SK-N-SH treated with all-trans-retinoic acid at 6 μM for 48 hours (cell line): Measurements from ENCODE around the gene NPAS1.

Experiments used
- ATAC-seq: fragments of 200-7000 bp; cut with Tn5 transposase; 3 replicates; pipeline ENCODE4 v1.9.1; 2020; ENCODE audit warnings: mild to moderate bottlenecking, moderate library complexity
- ARNTL ChIP-seq: fragments of 450-650 bp; formaldehyde crosslinking; IDR thresholded peaks from 2 replicates; pipeline ENCODE4 v1.5.0; 2020; ENCODE audit warnings: low read depth, mild to moderate bottlenecking, moderate library complexity, borderline replicate concordance
- BACH2 ChIP-seq: fragments of 250-450 bp; sonication (Bioruptor Pico); IDR thresholded peaks from 2 replicates; pipeline ENCODE4 v1.9.0; 2021; ENCODE audit warnings: mild to moderate bottlenecking, borderline replicate concordance
- CSDC2 ChIP-seq: fragments of 250-450 bp; sonication (Bioruptor Pico); IDR thresholded peaks from 2 replicates; pipeline ENCODE4 v1.5.0; 2020; ENCODE audit warnings: mild to moderate bottlenecking, moderate library complexity
- ESRRG ChIP-seq: fragments of 250-450 bp; sonication (Bioruptor Pico); IDR thresholded peaks from 2 replicates; pipeline ENCODE4 v1.6.1; 2021; ENCODE audit warnings: mild to moderate bottlenecking
- GLIS3 ChIP-seq: fragments of 250-450 bp; sonication (Bioruptor Pico); IDR thresholded peaks from 2 replicates; pipeline ENCODE4 v1.5.0; 2020; ENCODE audit warnings: mild to moderate bottlenecking, moderate library complexity
- ISL1 ChIP-seq: fragments of 250-450 bp; sonication (Bioruptor Pico); IDR thresholded peaks from 2 replicates; pipeline ENCODE4 v2.1.2; 2022; ENCODE audit warnings: mild to moderate bottlenecking, moderate library complexity
- OSR1 ChIP-seq: fragments of 250-450 bp; sonication (Bioruptor Pico); IDR thresholded peaks from 2 replicates; pipeline ENCODE4 v1.8.0; 2022; ENCODE audit warnings: moderate library complexity, mild to moderate bottlenecking, inconsistent platforms
- PPARA ChIP-seq: fragments of 250-450 bp; sonication (Bioruptor Pico); IDR thresholded peaks from 2 replicates; pipeline ENCODE4 v1.5.0; 2020; ENCODE audit warnings: mild to moderate bottlenecking, borderline replicate concordance
- RARB ChIP-seq: fragments of 250-450 bp; sonication (Bioruptor Pico); IDR thresholded peaks from 2 replicates; pipeline ENCODE4 v1.8.0; 2021; ENCODE audit warnings: mild to moderate bottlenecking, moderate library complexity
- TCF4 ChIP-seq: fragments of 250-450 bp; sonication (Bioruptor Pico); IDR thresholded peaks from 2 replicates; pipeline ENCODE4 v1.8.0; 2021; ENCODE audit warnings: mild to moderate bottlenecking, moderate library complexity, borderline replicate concordance
- TOX ChIP-seq: fragments of 250-450 bp; sonication (Bioruptor Pico); IDR thresholded peaks from 2 replicates; pipeline ENCODE4 v1.8.0; 2021; ENCODE audit warnings: mild to moderate bottlenecking, moderate library complexity, borderline replicate concordance
- ZC3H10 ChIP-seq: fragments of 250-450 bp; sonication (Bioruptor Pico); IDR thresholded peaks from 2 replicates; pipeline ENCODE4 v1.5.1; 2021; ENCODE audit warnings: mild to moderate bottlenecking, moderate library complexity
- ZFP3 ChIP-seq: fragments of 250-450 bp; sonication (Bioruptor Pico); IDR thresholded peaks from 2 replicates; pipeline ENCODE4 v1.5.0; 2020; ENCODE audit warnings: mild to moderate bottlenecking, moderate library complexity
- ZFP30 ChIP-seq: fragments of 450-650 bp; formaldehyde crosslinking; IDR thresholded peaks from 2 replicates; pipeline ENCODE4 v1.5.0; 2022; ENCODE audit warnings: mild to moderate bottlenecking, moderate library complexity
- ZNF565 ChIP-seq: fragments of 450-650 bp; formaldehyde crosslinking; conservative IDR thresholded peaks from 2 replicates; pipeline ENCODE4 v1.5.0; 2020; ENCODE audit warnings: low read depth, mild to moderate bottlenecking, moderate library complexity
- ZNF70 ChIP-seq: fragments of 450-650 bp; formaldehyde crosslinking; IDR thresholded peaks from 2 replicates; pipeline ENCODE4 v1.5.0; 2020; ENCODE audit warnings: mild to moderate bottlenecking, moderate library complexity
- ZNF8 ChIP-seq: fragments of 450-650 bp; formaldehyde crosslinking; IDR thresholded peaks from 2 replicates; pipeline ENCODE4 v1.5.0; 2020; ENCODE audit warnings: mild to moderate bottlenecking, moderate library complexity
- TF ChIP-seq, protein P1 (sequence below): fragments of 250-450 bp; sonication (Bioruptor Pico); IDR thresholded peaks from 2 replicates; pipeline ENCODE4 v1.5.0; 2020; ENCODE audit warnings: mild to moderate bottlenecking, moderate library complexity
- TF ChIP-seq, protein P2 (sequence below): fragments of 250-450 bp; sonication (Bioruptor Pico); IDR thresholded peaks from 2 replicates; pipeline ENCODE4 v1.8.0; 2020; ENCODE audit warnings: mild to moderate bottlenecking, moderate library complexity, borderline replicate concordance
- TF ChIP-seq, protein P3 (sequence below): fragments of 250-450 bp; sonication (Bioruptor Pico); IDR thresholded peaks from 2 replicates; pipeline ENCODE4 v1.8.0; 2021; ENCODE audit warnings: low read depth, mild to moderate bottlenecking, moderate library complexity, borderline replicate concordance
- TF ChIP-seq, protein P4 (sequence below): fragments of 250-450 bp; sonication (Bioruptor Pico); IDR thresholded peaks from 2 replicates; pipeline ENCODE4 v1.5.1; 2020; ENCODE audit warnings: low read depth, mild to moderate bottlenecking, moderate library complexity

Gene NPAS1

DNA sequence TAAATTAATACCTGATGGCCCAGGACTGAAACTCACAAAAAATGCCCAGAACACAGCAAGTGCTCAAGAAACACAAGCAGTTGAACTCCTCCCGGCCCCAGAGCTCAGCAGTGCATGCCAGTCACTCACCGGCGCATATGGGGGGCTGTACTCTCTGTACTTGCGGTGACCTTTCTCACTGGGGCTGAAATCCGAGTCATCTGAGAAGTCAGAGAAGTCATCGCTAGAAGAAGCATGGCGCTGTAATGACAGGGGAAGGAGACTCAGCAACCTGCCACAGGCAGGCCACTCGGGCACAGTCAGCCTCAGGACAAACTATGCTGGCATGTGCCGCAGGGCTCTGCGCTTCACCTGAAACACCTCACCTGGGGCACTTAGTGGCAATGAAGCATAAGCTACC lies 74.2 kb downstream of the NPAS1 start:
- no peak for ATAC-seq
- TF ChIP-seq ZC3H10 (CRISPR knock-in tag) (no peak), PPARA (no peak), CSDC2 (no peak), ESRRG (CRISPR knock-in tag) (no peak), TOX (CRISPR knock-in tag) (no peak), RARB (CRISPR knock-in tag) (no peak), ARNTL (CRISPR knock-in tag) (no peak), ZFP3 (CRISPR knock-in tag) (no peak), ZNF70 (CRISPR knock-in tag) (no peak), ZNF8 (no peak), ZFP30 (CRISPR knock-in tag) (no peak), BACH2 (CRISPR knock-in tag) (no peak), OSR1 (no peak), GLIS3 (CRISPR knock-in tag) (no peak), ZNF565 (CRISPR knock-in tag) (no peak)
- TF ChIP-seq, protein P1, sequence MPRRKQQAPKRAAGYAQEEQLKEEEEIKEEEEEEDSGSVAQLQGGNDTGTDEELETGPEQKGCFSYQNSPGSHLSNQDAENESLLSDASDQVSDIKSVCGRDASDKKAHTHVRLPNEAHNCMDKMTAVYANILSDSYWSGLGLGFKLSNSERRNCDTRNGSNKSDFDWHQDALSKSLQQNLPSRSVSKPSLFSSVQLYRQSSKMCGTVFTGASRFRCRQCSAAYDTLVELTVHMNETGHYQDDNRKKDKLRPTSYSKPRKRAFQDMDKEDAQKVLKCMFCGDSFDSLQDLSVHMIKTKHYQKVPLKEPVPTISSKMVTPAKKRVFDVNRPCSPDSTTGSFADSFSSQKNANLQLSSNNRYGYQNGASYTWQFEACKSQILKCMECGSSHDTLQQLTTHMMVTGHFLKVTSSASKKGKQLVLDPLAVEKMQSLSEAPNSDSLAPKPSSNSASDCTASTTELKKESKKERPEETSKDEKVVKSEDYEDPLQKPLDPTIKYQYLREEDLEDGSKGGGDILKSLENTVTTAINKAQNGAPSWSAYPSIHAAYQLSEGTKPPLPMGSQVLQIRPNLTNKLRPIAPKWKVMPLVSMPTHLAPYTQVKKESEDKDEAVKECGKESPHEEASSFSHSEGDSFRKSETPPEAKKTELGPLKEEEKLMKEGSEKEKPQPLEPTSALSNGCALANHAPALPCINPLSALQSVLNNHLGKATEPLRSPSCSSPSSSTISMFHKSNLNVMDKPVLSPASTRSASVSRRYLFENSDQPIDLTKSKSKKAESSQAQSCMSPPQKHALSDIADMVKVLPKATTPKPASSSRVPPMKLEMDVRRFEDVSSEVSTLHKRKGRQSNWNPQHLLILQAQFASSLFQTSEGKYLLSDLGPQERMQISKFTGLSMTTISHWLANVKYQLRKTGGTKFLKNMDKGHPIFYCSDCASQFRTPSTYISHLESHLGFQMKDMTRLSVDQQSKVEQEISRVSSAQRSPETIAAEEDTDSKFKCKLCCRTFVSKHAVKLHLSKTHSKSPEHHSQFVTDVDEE (CRISPR knock-in tag): no peak
- TF ChIP-seq, protein P2, sequence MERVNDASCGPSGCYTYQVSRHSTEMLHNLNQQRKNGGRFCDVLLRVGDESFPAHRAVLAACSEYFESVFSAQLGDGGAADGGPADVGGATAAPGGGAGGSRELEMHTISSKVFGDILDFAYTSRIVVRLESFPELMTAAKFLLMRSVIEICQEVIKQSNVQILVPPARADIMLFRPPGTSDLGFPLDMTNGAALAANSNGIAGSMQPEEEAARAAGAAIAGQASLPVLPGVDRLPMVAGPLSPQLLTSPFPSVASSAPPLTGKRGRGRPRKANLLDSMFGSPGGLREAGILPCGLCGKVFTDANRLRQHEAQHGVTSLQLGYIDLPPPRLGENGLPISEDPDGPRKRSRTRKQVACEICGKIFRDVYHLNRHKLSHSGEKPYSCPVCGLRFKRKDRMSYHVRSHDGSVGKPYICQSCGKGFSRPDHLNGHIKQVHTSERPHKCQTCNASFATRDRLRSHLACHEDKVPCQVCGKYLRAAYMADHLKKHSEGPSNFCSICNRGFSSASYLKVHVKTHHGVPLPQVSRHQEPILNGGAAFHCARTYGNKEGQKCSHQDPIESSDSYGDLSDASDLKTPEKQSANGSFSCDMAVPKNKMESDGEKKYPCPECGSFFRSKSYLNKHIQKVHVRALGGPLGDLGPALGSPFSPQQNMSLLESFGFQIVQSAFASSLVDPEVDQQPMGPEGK (CRISPR knock-in tag): no peak
- TF ChIP-seq, protein P3, sequence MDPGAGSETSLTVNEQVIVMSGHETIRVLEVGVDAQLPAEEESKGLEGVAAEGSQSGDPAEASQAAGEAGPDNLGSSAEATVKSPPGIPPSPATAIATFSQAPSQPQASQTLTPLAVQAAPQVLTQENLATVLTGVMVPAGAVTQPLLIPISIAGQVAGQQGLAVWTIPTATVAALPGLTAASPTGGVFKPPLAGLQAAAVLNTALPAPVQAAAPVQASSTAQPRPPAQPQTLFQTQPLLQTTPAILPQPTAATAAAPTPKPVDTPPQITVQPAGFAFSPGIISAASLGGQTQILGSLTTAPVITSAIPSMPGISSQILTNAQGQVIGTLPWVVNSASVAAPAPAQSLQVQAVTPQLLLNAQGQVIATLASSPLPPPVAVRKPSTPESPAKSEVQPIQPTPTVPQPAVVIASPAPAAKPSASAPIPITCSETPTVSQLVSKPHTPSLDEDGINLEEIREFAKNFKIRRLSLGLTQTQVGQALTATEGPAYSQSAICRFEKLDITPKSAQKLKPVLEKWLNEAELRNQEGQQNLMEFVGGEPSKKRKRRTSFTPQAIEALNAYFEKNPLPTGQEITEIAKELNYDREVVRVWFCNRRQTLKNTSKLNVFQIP (CRISPR knock-in tag): no peak

DNA sequence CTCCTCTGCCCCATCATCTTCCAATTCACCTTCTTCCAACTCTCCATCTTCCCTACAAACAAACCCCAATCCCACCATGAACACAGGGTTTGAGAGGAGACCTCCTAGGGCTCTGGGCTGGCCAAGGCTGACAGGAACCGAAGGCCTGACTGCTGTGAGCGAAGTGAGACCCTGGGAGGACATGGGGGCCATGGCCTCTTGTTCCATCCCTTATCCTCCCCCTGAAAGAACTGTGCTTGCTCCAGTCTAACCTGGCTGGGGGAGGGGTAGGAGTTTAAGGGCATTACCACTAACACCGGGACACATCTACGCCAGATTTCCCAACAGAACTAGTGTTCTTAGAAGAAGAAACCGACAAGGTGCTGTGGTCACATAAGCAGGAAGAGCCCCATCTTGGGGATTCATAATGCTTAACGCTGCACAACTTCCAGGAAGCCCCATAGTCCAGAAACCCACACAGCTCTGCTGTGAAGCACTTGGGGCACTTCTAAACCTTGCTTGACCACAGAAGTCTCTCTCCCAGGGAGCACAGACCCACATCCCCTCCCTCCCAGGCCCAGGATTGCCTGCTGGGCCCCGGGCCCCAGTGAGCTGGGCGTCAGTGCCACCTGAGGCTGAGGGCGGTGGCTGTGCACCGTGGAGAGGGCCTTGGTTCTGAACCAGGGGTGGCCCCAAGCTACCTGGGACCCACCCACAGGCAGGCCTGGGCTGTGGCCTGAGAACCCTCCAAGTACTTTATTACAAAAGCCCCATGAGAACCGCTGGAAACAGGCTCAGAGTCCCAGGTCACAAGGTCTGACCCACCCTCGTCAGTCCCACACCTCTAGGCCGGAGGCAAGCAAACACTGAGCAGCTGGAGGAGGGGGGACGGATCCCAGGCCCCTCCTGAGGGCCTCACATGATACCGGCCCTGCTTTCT lies 75.2 kb downstream of the NPAS1 start:
- no peak for ATAC-seq
- TF ChIP-seq, protein P4, sequence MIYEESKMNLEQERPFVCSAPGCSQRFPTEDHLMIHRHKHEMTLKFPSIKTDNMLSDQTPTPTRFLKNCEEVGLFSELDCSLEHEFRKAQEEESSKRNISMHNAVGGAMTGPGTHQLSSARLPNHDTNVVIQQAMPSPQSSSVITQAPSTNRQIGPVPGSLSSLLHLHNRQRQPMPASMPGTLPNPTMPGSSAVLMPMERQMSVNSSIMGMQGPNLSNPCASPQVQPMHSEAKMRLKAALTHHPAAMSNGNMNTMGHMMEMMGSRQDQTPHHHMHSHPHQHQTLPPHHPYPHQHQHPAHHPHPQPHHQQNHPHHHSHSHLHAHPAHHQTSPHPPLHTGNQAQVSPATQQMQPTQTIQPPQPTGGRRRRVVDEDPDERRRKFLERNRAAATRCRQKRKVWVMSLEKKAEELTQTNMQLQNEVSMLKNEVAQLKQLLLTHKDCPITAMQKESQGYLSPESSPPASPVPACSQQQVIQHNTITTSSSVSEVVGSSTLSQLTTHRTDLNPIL (CRISPR knock-in tag): no peak
- TF ChIP-seq ZNF70 (CRISPR knock-in tag) (no peak), OSR1 (no peak), PPARA (no peak), TOX (CRISPR knock-in tag) (no peak), GLIS3 (CRISPR knock-in tag) (no peak), ESRRG (CRISPR knock-in tag) (no peak), TCF4 (no peak), ISL1 (no peak)
